GM18511 (cell line): ENCODE data around the gene GCFC2.
A peak's percentile ranks its signal among the peaks of the same experiment; 100 is the strongest.

Source experiments
- ATAC-seq: cut with Tn5 transposase; IDR thresholded peaks from one replicate; pipeline ENCODE4 v1.9.1; 2021; ENCODE audit warnings: mild to moderate bottlenecking, moderate library complexity; ENCODE audit not compliant: unreplicated experiment

GCFC2 gene

DNA sequence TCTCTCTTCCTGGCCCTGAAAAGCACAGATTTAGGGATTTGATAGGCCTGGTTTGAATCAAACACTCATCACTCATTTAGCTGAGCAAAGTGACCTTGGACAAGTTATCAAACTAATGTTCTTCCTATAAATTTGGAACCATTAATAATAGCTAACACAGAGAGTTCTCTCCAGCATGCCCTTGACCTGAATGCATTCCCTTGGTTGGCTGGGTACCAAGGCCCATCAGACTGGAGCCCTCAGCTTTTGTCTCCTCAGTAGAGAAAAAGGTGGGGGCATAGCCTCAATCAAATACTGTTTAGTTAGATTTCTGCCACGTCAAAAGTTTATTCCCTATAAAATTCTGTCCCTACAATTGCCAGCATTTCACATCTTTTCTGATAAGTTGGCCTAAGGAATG is 77.9 kb downstream of the GCFC2 start:
- ATAC-seq = no peak

DNA sequence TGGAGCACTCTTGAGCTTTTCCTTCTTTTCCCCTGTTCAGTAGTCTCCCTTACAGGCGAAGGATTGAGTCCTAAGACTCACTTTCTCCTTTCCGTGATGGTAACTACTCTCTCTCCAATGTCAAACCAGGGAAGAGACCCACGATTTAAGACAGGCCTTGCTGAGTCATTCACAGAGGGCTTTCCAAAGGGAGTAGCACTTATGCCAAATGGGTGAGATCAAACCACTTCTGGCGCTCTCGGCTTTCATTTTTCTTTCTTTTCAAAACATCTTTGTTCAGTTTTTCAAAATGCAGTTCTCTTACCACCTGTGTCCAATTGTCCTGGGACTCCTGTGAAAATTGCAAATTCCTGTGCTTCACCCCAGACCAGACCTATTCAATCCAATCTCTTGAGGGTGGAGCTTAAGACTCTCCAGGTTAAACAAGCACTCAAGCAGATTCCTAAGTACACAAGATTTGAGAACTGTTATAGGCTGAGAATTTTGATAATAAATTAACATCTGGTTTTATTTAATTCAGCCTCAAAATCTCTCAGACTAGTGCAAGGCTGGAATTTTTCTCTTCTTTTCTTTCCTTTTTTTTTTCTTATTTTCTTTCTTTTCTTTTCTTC is 78.5 kb downstream of the GCFC2 start:
- ATAC-seq = no peak

DNA sequence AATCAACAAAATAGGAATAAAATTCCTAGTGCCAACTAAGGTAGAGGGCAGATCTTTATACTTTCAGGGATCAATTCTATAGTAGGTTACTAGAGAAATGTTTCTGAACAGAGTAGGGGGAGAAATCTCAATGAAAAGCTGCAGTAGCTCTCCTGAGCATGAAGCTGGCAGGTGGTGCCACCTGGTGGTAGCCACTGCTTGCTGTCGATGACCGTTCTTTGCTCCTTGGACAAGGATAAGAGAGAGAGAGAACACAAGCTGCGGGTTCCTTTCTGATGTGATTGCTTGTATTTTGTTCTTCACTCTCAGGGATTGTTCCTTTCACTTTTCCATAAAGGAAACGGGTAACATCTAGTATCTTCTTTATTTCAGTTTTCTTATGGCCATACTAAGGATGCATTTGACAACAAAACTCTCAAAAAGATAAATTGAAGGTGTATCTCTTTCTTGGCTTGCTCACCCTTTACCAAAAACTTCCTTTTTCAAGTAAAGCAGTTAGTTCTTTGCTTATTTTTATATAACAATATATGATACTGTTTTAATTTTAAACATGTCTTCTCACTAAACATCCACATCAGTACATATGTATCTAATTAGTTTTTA is 82.7 kb downstream of the GCFC2 start:
- peak; percentile 80 for ATAC-seq

DNA sequence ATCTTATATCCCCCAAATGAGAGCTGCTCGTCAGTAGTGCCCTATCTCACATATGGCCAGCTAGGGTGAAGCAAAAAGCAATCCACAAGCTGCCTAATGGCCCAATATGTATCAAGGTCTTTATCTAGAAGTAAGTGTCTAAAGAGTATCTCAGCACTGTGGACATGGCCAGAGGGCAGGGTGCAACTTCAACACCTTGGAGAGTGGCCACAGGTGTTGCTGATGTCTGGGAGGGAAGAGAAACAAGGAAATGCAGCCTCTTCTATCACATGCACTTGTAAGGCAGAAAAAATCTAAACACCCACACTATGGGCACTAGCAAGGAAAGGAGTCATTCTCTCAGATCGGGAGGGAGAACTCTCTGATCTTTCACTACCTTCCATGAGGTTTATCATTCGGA is 87.8 kb downstream of the GCFC2 start:
- ATAC-seq = no peak

DNA sequence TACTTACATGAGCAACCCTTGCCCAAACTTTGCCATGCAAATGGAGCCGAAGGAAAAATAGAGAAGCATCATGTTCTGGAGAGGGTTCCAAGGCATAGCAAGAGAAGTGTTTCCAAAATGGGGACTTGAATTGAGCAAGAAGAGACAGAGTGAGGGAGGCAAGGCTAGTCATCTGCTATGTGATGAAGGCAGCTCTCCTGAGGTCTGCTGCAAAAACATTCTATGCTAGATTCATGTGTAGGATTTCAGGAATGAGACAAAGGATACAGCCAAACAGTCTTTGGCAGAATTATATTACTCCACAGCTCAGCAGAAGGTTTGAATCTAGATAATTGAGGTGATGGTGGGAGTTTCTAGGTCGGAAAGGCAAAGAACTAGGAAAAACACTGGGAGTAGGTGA is 88.2 kb downstream of the GCFC2 start:
- no peak for ATAC-seq

DNA sequence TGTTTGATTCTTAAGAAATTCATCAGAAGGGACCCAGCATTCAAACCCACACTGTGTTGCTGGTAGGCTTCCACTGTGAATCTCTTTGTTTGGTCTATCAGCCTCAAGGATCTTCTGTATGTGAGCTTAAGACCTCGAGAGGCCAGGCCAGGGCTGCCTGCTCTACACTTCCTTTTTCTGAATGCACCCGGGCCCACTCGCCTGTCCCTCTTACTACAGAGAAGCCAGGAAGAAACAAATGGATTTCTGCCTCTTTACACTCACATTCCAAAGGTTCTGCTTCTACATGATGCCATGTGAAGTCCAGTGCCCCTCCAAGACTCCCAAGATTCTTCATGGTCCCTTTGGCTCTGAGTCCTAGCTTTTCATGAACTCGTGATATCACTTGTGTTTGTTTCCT is 89.5 kb downstream of the GCFC2 start:
- ATAC-seq = no peak

DNA sequence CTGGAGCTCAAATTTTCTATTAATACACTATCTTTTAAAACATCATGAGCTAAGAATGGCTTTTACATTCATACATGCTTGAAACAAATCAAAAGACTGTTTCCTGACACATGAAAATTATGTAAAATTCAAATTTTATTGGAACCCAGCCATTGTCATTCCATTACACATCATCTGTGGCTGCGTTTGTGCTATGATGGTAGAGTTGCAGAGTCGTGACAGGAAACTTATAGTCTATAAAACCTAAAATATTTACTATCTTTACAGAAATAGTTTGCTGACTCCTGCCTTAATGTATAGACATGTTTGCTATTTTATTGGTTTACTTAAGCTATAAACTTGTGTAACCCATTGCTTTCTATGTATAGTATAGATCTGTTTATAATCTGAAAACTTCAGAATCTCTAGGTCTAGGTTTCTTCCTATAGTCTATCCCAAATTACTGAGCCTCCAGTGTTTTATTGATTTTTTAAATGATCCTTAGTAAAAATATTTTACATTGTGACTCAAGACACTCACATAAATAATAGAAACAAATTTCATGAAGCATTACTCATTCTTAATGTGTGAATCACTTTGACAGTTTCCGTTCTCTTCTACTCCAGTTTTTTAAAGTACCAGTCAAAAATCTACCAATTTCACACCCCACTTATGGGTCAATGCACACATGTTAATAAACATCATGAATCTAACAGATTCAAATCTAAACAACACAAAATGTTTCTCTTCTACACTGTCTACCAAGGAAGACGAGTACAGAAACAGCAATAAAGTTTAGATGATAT is 90.6 kb downstream of the GCFC2 start:
- ATAC-seq = no peak

DNA sequence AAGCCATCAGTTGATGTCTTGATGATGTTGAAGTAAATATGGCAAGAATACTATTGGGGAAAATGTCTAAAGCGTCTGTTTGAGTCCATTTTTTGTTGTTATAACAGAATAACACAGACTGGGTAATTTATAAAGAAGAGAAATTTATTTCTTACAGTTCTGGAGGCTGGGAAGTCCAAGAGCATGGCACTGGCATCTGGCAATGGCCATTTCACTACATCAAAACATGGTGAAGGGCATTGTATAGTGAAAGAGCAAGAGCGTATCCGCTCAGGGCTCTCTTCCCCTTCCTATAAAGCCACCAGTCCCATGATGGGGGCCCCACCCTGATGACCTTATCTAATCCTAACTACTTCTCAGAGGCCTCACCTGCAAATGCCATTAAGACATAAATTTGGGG is 93.8 kb downstream of the GCFC2 start:
- no peak for ATAC-seq

DNA sequence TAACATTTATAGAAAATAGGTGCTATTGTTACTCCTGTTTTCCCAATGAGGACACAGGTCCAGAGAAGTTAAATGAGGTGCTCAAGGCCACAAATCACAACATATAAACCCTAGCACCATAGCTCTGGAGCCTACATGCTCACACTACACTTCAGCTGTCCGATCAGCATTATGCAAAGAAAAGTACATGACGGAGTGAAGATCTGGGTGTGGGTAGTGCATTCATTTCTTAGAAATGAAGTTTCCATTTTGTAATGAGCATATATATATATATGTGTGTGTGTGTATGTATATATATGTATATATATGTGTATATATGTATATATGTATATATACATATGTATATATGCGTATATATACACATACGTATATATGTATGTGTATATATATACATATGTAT is 94.3 kb downstream of the GCFC2 start:
- ATAC-seq = no peak

DNA sequence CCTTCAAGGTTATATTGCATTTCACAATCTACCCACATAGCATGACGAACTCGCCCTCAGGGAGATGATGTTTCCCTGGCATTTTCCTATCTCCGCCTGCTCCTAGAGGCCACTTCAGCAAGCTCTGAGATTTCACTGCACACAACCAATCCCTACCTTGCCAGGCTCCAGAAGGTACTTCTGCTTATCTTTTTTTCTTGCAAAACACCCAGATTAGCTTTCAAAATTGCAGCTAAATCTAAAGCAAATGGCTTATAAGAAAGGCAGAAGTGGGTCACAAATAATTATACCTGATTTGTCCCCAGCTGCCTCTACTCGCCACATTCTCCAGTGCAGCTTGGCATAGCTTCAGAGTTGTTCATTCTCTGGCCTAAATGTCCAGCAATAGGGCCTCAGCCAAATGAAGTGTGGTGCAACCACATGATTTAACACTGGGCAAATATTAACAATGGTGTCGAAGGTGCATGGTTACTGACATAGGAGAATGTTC is 96.5 kb downstream of the GCFC2 start:
- ATAC-seq = no peak

DNA sequence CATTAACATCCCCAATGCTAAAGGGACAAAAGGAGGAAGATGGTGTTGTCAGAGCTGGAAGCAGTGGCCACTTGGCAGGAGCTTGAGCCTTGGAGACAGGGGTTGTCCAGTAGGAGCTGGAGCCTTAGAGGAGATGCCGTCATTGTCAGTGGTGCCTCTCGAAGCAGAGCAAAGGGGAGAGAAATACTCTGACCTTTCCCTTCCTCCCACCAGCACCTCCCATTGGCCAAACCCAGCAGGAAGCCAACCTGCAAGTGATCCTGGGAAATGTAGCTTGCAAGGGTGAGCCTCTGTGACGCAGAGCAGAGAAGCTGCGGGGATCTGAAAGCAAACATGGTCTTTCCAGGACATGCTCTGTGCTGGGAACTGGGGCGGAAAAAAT is 97.9 kb downstream of the GCFC2 start:
- no peak for ATAC-seq
